HG03439 (cell line): ENCODE data around the gene KCTD16.

Experiments used
- ATAC-seq: cut with Tn5 transposase; IDR thresholded peaks from one replicate; pipeline ENCODE4 v1.9.1; 2021; ENCODE audit warnings: mild to moderate bottlenecking, moderate library complexity; ENCODE audit not compliant: unreplicated experiment

Gene KCTD16

DNA sequence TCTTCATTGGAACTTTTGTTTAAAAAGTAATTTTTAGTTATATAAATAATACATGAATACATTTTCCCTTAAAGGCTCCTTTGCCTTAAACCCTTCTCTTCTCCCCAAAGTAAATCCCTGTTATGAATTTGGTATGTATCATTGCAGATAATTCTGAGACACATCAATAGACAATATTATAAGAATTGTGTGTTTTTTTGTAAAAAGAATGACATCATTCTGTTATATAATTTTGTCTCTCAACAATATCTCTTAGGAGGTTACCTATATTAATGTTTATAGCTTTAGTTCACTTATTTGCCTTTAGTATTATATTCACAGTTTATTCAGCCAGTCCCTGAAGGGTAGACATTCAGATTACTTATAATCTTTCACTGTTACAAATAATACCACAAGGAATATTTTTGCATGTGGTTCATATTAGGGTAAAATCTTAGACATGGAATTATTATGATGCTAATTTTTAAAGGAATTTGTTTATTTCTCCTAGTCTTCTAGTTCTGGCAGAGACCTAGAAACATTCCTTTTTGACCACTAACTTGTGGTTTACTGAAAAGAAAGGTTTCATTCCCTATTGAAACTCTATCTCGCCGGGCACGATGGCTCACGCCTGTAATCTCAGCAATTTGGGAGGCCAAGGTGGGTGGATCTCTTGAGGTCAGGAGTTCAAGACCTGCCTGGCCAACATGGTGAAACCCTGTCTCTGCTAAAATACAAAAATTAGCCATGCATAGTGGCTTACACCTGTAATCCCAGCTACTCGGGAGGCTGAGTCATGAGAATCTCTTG lies 105.6 kb downstream of the KCTD16 start:
- ATAC-seq = no peak

DNA sequence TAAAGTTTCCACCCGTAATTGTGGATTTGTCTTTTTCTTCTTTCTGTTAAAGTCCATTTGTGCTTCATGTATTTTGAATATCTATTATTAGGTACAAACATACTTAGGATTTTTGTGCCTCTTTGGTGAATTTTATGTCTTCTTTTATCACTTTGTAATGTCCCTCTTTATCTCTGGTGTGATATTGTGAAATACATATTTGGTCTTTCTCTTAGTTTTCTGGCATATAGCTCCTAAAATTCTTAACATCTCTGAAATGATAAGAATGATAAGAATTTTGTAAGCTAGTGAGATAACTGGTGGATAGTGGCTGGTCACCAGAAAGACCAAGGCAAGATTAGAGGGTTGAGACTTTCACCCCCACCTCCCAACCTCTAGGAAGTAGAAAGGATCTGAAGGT lies 111.1 kb downstream of the KCTD16 start:
- ATAC-seq = no peak

DNA sequence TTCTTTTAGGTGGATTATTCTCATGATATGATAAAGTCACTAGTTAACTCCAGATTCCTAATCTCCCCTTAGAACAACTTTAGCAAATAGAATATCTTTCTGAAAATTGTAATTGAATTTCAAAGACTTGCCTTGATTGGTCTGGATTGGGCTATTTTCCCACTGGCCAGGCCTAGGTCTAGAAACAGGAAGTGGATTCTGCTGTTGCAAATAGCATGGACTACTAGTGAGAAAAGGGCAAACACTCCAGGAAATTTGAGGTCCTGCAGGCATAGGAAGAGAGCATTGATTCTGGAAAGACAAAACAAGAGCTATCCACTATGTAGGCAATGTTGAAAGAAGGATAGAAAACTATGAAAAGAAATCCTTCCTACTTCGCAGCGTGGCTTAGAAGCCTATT lies 113.4 kb downstream of the KCTD16 start:
- no peak for ATAC-seq

DNA sequence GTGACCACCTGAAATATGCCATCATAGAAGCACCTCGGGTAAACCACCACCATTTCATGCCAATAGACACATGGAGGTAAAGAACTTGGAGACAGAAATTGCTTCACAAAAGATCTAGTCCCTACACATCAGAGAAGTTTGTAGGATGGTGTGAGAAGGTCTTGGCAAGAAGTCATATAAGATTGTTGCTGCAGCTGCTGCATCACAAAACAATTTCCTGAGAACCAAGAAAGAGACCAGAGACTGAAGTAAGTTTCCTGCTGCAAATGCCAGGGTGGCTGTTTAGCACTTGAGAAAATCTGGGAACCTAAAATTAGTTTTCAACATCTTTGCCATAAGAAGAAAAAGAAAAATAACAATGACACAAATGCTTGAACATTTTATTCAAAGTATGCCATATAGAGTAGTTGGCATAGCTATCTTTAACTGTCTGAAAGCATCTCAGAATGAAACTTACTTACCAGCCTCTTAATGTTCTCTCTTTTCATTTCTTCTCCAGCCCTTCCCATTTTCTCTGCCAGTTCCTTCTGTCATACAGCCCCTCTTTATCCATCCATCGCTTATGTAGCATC lies 114.3 kb downstream of the KCTD16 start:
- ATAC-seq = no peak

DNA sequence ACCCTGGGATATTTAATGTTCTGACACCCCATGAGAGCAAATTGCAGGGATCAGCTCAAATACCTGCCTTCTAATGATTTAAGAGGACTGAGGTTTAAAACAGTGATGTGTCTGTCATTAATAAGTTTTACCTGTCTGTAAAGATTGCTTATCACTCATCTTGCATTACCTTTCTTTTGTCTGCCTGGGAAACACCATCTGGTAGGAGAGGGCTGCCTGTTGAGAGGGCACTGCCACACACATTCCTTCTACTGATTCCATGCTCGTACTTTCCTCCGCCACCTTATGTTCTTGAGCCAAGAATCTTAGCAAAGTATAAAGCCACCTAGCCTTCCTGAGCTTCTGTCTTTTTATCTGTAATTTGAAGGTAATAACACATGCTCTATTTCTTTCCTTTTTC lies 118.6 kb downstream of the KCTD16 start:
- no peak for ATAC-seq

DNA sequence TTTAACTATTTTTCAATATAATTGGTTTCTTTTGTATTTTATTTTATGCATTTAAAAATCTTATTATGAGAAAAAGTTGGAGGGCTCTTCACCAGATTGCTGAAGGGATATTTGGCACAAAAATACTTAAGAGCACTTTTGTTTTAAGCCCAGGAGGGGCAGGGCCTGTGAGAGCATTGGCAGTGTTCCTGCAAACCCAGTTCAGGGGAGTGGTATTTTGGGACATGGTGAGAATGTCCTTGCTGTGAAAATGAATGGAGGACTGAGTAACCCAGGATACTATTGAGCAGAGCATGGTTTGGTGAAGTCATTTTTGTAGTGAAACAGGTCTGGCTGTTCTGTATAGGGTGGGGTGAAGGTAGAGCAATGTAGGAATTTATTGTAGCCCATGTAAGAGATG lies 121.4 kb downstream of the KCTD16 start:
- no peak for ATAC-seq

DNA sequence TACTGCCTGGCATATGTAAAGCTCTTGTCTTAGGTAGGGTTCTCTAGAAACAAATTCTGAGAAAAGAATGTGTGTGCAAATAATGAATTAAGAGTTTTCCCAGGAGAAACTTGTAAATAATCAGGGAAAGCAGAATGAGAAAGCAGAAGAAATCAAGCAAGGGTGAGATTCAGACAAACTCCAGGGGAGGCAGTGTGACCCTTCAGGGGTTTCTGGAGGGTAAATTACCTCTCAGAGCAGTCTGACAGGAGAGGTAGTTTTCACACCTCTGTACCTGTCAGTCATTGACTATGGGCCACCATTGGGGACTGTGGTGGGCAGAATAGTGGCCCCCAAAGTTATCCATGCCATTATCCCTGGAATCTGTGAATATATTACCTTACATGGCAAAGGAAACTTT lies 124.6 kb downstream of the KCTD16 start:
- no peak for ATAC-seq

DNA sequence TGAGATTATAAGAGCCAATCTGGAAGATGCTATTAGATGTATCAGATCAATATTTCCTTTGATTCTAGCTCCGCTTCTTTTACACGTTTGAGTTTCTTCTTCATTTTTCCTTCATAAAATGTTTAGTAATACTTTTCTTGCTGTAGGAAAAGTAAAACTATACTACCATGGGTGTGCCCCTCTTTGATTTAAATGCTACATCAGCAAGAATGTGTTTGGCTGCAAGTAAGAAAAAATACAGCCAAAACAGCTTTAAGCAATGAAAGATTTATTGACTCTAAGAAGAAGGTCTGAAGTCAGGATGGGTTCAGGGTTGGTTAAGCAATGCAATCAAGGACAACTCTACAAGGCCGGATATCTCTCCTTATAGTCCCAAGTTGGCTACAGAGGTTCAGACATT lies 126.4 kb downstream of the KCTD16 start:
- ATAC-seq = no peak

DNA sequence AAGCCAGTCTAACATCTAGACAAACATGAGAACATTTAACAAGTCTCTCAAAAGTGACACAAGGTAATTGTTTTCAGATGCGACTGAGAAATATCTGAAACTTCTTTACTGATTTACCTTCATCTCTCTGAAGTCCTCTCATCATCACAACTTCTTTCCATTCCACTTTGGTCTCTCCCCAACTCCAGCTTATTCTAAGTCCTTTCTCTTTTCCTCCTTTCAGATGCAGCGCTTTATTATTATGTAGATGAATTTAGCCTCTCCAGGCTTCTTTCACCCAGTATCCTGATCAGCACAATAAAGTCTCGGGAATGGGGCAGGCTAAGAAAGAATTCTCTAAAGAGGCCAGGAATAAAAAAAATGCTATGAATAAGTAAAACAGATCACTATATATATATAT lies 128.0 kb downstream of the KCTD16 start:
- no peak for ATAC-seq

DNA sequence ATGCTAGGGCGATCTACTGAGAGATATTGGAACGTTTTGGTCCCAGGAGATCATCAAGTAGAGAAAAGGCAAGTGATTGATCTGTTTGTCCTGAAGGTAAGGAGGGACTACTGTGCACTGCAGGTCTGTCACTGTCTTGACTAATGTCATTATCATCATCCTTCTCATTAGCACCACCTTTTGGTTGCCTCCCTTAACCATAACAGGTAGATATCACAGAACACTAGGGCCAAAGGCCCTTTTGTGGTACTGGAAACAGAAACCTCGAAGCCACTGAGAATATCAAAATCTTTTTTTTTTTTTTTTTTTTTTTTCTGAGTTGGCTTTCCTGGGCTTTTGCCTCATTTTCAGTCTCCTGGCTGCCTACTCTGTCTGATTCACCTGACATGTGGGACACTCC lies 134.0 kb downstream of the KCTD16 start:
- no peak for ATAC-seq

DNA sequence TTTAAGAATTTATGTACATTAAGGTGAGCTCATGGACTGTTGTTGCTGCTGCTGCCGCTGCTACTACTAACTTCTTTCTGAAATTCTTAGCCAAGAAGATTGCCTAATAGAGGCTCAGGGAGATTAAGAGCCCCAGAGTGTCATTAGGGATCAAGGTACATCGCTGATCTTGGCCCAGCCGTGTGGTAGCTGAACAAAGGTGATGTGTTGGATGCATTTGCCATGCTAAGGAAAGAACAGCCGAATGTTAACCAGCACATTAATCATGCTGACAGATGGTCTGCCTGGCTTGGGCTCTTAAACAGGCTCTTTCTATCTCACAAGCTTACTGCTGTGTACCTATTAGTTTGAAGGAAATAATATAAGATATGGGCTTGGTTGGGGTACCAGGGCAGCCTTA lies 137.1 kb downstream of the KCTD16 start:
- no peak for ATAC-seq

DNA sequence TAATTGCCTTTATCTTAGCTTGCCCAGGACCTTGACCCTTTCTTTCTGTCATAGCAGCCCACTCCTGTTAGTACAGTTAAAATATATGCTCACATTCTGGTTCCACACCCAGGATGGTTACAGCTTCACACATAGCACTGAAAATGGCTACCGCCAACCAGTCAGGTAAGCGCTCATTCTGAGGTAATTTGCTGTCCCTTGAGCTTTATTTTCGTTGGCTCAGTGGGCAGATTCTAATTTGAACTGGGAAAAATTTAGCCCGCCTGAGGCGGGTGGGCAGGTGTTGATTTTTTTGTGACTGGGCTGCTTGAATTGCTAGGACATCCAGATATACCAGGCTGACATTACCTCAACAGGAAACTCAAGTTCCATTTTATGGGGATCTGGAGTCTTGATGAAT lies 137.5 kb downstream of the KCTD16 start:
- ATAC-seq = no peak

DNA sequence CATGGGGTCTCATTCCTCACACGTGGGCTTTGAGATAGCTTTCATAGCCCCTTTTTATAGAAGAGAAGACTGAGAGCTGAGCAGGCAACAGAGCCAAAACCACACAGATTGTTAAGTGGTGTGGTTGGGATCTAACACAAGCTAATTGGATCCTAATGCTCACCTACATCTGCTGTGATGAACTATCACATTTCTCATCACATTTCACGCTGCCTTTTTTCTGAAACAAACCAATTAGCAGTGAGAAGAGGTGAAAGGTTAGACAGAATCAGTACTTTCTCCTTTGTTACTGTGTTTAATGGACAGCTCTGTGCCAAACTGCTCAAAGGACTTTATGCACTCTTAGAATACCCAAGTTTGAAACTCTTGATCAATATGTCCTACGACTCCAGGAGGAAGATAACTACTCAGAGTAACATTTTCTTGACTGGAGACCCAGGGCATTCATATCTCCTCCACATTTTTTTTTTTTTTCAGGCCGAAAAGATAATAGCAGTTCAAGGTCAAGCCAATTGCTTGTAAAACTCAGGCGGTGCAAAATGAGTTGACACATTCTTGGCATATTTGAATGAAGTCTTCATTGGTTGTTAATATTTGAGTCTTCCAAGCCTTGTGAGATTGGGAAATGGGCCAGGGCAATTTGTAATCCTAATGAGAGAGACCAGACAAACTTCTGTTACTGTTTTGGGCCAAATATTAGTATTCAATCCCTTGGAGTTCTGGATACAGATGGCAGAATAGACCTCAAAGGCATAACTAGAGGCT lies 138.4 kb downstream of the KCTD16 start:
- no peak for ATAC-seq

DNA sequence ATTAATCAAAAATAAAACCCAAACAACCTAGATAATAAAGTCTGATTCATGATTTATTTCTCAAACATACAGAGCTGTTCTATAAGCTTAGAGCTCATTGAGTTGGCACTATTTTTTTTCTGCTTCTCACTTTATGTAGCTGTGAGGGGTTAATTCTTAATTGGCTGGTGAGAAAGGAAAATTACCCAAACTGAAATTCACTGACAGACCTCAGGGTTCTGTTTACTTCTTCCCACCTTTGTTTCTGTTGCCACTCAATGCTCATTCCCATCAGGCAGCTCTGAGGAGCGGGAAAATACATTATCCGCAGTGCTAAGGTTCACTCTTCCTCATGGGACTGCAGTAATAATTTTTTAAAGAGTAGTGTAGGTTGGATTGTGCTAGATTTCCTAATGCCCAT lies 139.9 kb downstream of the KCTD16 start:
- no peak for ATAC-seq

DNA sequence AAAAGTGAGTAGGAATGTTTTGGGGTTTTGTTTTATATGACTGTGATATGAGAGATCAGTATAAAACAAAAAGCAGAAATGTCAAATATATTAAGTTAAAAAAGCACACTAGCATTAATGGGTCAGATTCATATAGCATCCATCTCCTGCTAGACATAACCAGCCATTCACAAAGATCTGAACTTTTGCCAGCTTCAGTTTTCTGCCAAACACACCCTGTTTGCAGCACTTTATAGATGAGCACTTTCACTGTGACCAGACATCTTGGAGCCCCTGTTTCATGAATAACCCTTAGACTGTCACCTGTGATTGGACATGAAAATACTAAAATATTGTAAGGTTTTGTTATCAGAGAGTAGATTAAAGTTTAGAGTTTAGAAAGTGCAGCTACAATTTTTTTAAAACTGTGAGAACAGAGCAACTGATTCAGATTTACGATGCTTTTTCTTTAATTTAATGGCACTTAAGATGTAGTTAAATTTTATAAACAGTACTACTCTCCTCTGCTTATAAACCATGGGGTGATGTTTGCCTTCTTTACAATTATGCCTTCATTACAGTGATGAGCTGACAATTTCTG lies 142.6 kb downstream of the KCTD16 start:
- no peak for ATAC-seq

DNA sequence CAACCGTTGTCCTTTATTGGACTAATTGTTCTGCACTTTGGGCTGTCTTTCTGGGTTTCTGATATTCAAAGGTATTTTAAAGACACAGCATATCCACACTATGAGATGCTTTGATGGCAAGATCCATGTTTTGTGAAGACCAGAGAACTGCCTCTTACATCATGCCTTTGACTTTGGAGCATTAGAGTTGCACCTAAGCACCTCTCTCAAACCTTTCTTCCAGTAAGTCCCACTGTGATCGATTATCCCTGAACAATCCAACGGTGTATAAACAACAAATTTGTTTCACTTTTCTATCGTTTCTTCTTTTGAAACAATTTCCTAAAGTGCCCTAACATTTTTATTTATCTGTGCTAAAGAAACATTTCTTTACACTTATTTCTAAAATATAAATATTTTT lies 144.4 kb downstream of the KCTD16 start:
- no peak for ATAC-seq

DNA sequence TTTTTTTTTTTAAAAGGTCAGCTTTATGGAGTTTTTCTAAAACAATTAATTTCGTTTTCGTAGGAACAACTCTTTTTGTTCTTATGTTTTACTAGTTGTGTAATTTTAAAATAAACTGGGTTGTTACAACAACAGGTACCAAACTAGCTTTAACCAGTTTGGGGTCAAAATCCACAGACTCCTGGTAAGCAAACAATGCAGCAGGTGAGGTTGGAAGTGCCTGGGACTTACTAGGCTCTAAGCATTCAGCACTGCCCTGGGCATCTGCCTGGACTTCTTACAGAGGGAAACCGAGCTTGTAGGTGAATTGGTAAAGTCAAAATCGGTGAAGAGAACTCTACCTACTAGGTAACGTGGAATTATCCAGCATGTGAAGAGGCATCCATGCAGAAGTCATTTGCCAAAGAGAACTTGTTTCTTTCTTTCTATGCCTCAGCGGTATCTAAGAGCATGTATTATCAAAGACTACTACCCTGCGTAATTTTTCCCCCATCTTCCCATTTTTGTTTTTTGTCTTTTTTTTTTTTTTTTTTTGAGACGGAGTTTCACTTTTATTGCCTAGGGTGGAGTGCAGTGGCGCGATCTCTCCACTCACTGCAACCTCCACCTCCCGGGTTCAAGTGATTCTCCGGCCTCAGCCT lies 145.4 kb downstream of the KCTD16 start:
- no peak for ATAC-seq

DNA sequence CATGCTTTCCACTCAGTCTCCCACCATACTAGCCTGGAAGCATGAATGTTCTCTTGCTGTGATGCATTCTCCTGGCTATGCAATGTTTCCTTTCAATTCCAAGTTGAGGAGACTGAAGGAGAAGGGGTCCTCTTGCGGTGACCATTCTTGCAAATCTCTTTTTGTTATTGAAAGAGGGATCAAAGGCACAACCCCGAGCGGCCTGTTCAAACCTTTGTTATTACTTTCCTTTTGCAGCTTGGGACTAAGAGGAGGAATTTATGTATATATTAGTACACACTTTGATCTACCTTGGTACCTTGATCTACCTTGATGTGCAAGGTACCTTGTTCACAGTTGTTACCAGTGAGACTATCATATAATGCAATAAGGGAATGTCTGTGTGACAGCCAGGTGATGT lies 147.3 kb downstream of the KCTD16 start:
- ATAC-seq = no peak

DNA sequence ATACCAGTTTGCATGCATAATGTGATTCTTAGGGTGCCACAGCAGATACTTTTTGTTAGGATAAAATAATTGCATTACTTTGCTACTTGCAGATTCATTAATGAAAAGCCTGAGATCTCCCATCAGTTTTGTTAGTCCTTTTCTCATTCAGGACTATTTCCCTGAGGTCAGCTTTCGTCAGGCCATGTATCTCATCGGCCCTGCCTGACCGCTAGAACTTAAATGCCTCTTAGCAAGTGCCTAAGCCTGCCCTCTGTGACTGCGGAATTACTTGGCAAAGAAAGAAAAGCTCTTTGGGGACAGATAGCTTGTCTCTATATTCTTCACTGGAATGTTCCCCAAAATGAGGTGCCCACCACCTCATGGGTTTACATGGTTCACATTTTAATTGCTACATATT lies 147.8 kb downstream of the KCTD16 start:
- no peak for ATAC-seq

DNA sequence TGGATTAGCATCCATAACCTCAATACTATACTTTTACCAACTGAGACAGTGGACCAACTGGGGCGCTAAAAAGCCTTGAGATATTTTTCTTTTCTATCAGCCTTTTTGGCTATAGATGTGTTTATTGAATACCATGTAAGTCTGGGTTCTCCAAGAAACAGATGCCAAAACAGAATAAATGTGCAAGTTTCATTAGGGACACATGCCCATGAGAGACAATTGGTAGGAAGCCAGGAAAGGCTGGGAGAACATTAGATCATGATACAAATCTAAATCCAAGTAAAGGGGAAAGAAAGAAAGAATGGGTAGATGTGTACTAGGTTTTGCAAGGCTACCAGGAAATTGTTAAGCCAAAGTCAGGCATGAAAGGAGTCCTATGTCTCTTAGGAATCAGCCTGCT lies 152.5 kb downstream of the KCTD16 start:
- ATAC-seq = no peak

DNA sequence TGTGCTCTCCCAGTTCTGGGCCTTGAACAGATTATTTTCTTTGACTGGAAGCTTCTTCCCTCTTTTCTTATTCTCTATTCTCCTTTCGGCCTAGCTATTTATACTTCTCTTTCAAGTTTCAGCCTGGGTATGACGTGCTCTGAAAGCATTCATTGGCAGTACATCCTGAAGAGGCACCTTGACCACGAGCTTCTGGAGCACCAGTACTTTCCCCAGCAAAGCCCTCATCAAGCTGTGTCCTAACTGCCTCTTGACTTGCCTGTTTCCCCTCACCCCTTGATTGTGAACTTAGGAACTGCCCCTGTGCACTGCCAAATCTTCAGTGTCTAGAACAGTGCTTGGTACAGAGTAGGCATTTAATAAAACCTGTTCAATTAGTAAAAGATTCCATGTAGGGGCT lies 154.9 kb downstream of the KCTD16 start:
- ATAC-seq = no peak
